ENCODE results near the gene P2RX5. TPM values are rescaled to one million over a fixed set of nuclear protein-coding genes. Genes with fewer than 3 reads are reported as not detected.

The P2RX5 gene
- polyA plus RNA-seq (2013, experiment 1 of 2): 1.2 TPM
- polyA plus RNA-seq (2013, experiment 2 of 2): 1.1 TPM

DNA sequence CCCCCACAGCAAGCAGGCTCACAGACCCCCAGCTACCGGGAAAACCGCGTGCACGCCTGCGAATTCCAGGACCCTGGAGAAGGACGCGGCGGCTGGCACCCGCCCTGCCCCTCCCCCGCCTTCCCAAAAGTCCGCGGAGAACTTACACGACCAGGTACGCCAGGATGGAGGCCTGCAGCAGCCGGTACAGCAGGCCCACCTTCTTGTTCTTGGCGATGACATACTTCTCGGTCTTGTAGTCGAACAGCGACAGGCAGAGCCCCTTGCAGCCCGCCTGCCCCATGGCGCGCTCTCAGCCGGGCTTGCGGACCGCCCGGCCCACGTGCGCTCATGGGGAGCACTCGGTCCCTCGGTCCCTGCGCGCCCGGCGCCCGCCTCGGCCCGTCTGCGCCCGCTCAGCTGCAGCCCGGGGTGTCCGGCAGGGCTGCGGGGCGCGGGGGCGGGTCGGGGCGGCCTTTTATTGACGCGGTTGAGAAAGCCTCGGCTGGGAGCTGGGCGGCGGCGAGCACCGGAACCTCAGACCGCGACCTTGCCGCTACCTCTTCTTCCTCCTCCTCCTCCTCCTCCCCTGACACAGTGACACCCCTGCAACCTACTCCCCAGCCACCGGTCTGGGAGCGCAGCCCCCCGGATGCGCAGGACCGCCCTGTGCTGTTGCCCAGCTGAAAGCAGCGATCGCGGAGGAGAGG is at the start of gene P2RX5:
TSS of gene P2RX5 (minus strand) at position 433 of the 689 bp plus-strand sequence. CDS start at position 283, 150 bp downstream.
- peak; percentile 72 for DNase-seq
- Histone ChIP-seq H3K79me2 (ENCODE audit: control insufficient read depth, insufficient read depth, low read length) (no peaks in the 10 kb centered on the region), H3K27me3 (ENCODE audit: insufficient read depth, low read length, poor library complexity) (peaks cover 29% of the 10 kb centered on the region), H3K4me1 (ENCODE audit: control insufficient read depth, low read depth, low read length) (no peaks in the 10 kb centered on the region), H3K4me3 (ENCODE audit: low read length) (no peak within 1 kb of the TSS), H3K18ac (ENCODE audit: low read length) (no peak within 1 kb of the TSS), H2BK120ac (ENCODE audit: low read depth, low read length) (no peak within 1 kb of the TSS), H3K9ac (ENCODE audit: low read length) (peak within 1 kb of the TSS; percentile 17), H3K4me2 (ENCODE audit: low read length) (peak within 1 kb of the TSS; percentile 70), H3K23ac (ENCODE audit: low read length) (no peak within 1 kb of the TSS), H3K56ac (ENCODE audit: low read length) (peak within 1 kb of the TSS; percentile 42), H3K4ac (ENCODE audit: low read depth, low read length) (no peak within 1 kb of the TSS), H2BK15ac (replicated peaks; ENCODE audit: low read depth) (no peak within 1 kb of the TSS), H2BK5ac (ENCODE audit: low read length) (no peak within 1 kb of the TSS), H3K79me1 (ENCODE audit: low read length) (no peaks in the 10 kb centered on the region), H4K8ac (ENCODE audit: low read depth, low read length) (no peak within 1 kb of the TSS), H3K36me3 (ENCODE audit: control insufficient read depth, insufficient read depth, low read length) (no peaks in the 10 kb centered on the region), H2AK5ac (ENCODE audit: low read length) (no peak within 1 kb of the TSS), H3K27ac (ENCODE audit: low read depth, low read length) (no peak within 1 kb of the TSS), H4K5ac (ENCODE audit: low read length) (no peak within 1 kb of the TSS)
- WGBS (ENCODE audit: extremely low coverage, insufficient coverage, low lambda C conversion rate): no CpG with 5 or more reads among the region's 65 CpGs

DNA sequence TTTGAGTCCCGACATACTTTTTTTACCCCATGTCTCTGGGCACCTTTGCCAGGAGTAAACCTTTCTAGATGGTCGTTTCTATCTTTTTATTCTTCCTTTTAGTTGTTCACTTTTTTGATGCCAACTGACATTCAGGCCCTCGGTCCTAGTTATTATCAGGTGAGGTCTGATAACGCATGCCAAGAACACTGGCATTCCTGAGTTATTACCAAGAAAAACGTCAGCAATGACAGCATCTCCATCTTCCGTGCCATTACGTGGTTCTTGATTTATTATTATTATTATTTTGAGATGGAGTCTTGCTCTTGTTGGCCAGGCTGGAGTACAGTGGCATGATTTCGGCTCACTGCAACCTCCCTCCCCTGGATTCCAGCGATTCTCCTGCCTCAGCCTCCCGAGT is 49.1 kb upstream of the P2RX5 start:
- no peak overlapping the region for H3K4me3 ChIP-seq (ENCODE audit: low read length)
- no peak overlapping the region for H3K56ac ChIP-seq (ENCODE audit: low read length)
- no peak overlapping the region for H2AK5ac ChIP-seq (ENCODE audit: low read length)
- H2BK5ac ChIP-seq (ENCODE audit: low read length): no peak overlapping the region
- no peak overlapping the region for H3K18ac ChIP-seq (ENCODE audit: low read length)
- H3K27me3 ChIP-seq (ENCODE audit: insufficient read depth, low read length, poor library complexity): no peaks in the 10 kb centered on the region
- no peak overlapping the region for H3K9ac ChIP-seq (ENCODE audit: low read length)
- H4K5ac ChIP-seq (ENCODE audit: low read length): no peak overlapping the region
- no CpG with 5 or more reads among the region's 10 CpGs for WGBS (ENCODE audit: extremely low coverage, insufficient coverage, low lambda C conversion rate)
- H4K8ac ChIP-seq (ENCODE audit: low read depth, low read length): no peak overlapping the region
- H3K79me1 ChIP-seq (ENCODE audit: low read length): no peaks in the 10 kb centered on the region
- no peak overlapping the region for H3K23ac ChIP-seq (ENCODE audit: low read length)
- H2BK120ac ChIP-seq (ENCODE audit: low read depth, low read length): no peak overlapping the region
- no peaks in the 10 kb centered on the region for H3K36me3 ChIP-seq (ENCODE audit: control insufficient read depth, insufficient read depth, low read length)
- no peak overlapping the region for H3K27ac ChIP-seq (ENCODE audit: low read depth, low read length)
- H3K4me1 ChIP-seq (ENCODE audit: control insufficient read depth, low read depth, low read length): no peaks in the 10 kb centered on the region
- H2BK15ac ChIP-seq (replicated peaks; ENCODE audit: low read depth): no peak overlapping the region
- DNase-seq: no peak
- no peak overlapping the region for H3K4me2 ChIP-seq (ENCODE audit: low read length)
- H3K79me2 ChIP-seq (ENCODE audit: control insufficient read depth, insufficient read depth, low read length): no peaks in the 10 kb centered on the region
- H3K4ac ChIP-seq (ENCODE audit: low read depth, low read length): no peak overlapping the region

DNA sequence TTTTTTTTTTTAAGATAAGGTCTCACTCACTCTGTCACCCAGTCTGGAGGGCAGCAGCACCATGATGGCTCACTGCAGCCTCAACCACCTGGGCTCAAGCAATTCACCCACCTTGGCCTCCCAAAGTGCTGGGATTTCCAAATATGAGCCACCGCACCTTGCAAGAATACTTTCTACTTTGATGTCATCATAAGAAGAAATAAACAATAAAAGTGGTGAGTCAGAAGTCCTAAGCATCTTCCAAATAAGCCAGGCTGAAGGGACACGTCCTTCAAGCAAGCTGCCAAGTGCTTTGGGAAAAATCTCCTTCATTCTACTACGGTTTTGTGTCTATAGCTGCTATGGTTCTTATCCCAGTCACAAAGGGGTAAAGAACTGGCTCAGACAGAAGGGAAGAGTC is 48.1 kb upstream of the P2RX5 start:
- H3K27me3 ChIP-seq (ENCODE audit: insufficient read depth, low read length, poor library complexity): no peaks in the 10 kb centered on the region
- no peak overlapping the region for H3K23ac ChIP-seq (ENCODE audit: low read length)
- no peaks in the 10 kb centered on the region for H3K79me1 ChIP-seq (ENCODE audit: low read length)
- H3K18ac ChIP-seq (ENCODE audit: low read length): no peak overlapping the region
- no peak overlapping the region for H4K8ac ChIP-seq (ENCODE audit: low read depth, low read length)
- no peak overlapping the region for H4K5ac ChIP-seq (ENCODE audit: low read length)
- no peak overlapping the region for H3K27ac ChIP-seq (ENCODE audit: low read depth, low read length)
- no peak for DNase-seq
- no peaks in the 10 kb centered on the region for H3K4me1 ChIP-seq (ENCODE audit: control insufficient read depth, low read depth, low read length)
- H2BK5ac ChIP-seq (ENCODE audit: low read length): no peak overlapping the region
- WGBS (ENCODE audit: extremely low coverage, insufficient coverage, low lambda C conversion rate): no CpG with 5 or more reads among the region's 3 CpGs
- no peak overlapping the region for H3K56ac ChIP-seq (ENCODE audit: low read length)
- no peak overlapping the region for H2BK120ac ChIP-seq (ENCODE audit: low read depth, low read length)
- no peak overlapping the region for H2AK5ac ChIP-seq (ENCODE audit: low read length)
- H3K79me2 ChIP-seq (ENCODE audit: control insufficient read depth, insufficient read depth, low read length): no peaks in the 10 kb centered on the region
- no peak overlapping the region for H2BK15ac ChIP-seq (replicated peaks; ENCODE audit: low read depth)
- H3K4ac ChIP-seq (ENCODE audit: low read depth, low read length): no peak overlapping the region
- no peak overlapping the region for H3K4me2 ChIP-seq (ENCODE audit: low read length)
- no peak overlapping the region for H3K4me3 ChIP-seq (ENCODE audit: low read length)
- H3K36me3 ChIP-seq (ENCODE audit: control insufficient read depth, insufficient read depth, low read length): no peaks in the 10 kb centered on the region
- H3K9ac ChIP-seq (ENCODE audit: low read length): no peak overlapping the region

- Histone ChIP-seq H4K5ac (ENCODE audit: low read length) (no peak overlapping the region), H3K27ac (ENCODE audit: low read depth, low read length) (no peak overlapping the region), H3K79me1 (ENCODE audit: low read length) (no peaks in the 10 kb centered on the region), H3K4ac (ENCODE audit: low read depth, low read length) (no peak overlapping the region), H3K27me3 (ENCODE audit: insufficient read depth, low read length, poor library complexity) (no peaks in the 10 kb centered on the region), H3K4me2 (ENCODE audit: low read length) (no peak overlapping the region), H2AK5ac (ENCODE audit: low read length) (no peak overlapping the region), H3K9ac (ENCODE audit: low read length) (no peak overlapping the region), H3K36me3 (ENCODE audit: control insufficient read depth, insufficient read depth, low read length) (no peaks in the 10 kb centered on the region), H3K56ac (ENCODE audit: low read length) (no peak overlapping the region), H3K79me2 (ENCODE audit: control insufficient read depth, insufficient read depth, low read length) (no peaks in the 10 kb centered on the region), H2BK15ac (replicated peaks; ENCODE audit: low read depth) (no peak overlapping the region), H3K18ac (ENCODE audit: low read length) (no peak overlapping the region), H2BK5ac (ENCODE audit: low read length) (no peak overlapping the region), H4K8ac (ENCODE audit: low read depth, low read length) (no peak overlapping the region), H3K4me1 (ENCODE audit: control insufficient read depth, low read depth, low read length) (peaks cover 2% of the 10 kb centered on the region), H3K4me3 (ENCODE audit: low read length) (no peak overlapping the region), H2BK120ac (ENCODE audit: low read depth, low read length) (no peak overlapping the region), H3K23ac (ENCODE audit: low read length) (no peak overlapping the region)
- DNase-seq: peak; percentile 30
- no CpG with 5 or more reads among the region's 14 CpGs for WGBS (ENCODE audit: extremely low coverage, insufficient coverage, low lambda C conversion rate)
Measured at GRCh38 chr17:3740611-3741073, 44.7 kb upstream of the P2RX5 start.

DNA sequence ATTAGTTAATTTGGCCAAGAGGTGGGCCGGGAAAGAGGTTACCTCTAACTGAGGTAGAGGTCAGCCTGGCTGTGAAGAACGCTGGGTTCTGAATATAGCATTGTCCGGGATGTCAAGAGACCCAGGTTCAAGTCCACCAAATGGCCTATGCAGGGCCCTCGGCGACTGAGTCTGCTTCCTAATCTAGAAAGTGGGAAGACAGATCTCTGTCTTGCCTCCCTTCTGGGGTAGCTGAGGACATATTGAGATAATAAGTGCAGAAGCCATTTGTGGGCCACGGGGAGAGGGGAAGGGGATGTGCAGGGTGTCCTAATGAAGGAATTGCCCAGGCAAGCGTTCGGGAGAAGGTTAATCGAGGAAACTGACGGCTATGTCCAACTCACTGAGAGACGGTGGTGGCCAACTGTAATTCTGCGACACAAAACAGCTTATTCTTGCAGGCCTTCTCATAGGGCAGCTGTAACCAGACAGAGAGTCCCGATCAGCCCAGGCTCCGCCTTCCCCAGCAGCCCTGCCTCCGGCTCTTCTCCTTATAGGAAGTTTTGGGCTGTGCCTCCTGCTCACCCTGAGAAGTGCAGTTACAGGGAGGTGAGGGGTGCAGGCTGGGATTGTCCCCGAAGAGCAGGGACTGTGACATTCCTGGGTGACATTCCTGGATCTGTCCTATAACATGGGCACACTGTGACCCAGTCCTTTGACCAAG is 43.6 kb upstream of the P2RX5 start:
- Histone ChIP-seq H3K4me2 (ENCODE audit: low read length) (no peak overlapping the region), H3K79me2 (ENCODE audit: control insufficient read depth, insufficient read depth, low read length) (no peaks in the 10 kb centered on the region), H4K5ac (ENCODE audit: low read length) (no peak overlapping the region), H3K27me3 (ENCODE audit: insufficient read depth, low read length, poor library complexity) (no peaks in the 10 kb centered on the region), H3K4me1 (ENCODE audit: control insufficient read depth, low read depth, low read length) (peaks cover 2% of the 10 kb centered on the region), H3K23ac (ENCODE audit: low read length) (no peak overlapping the region), H2BK120ac (ENCODE audit: low read depth, low read length) (no peak overlapping the region), H4K8ac (ENCODE audit: low read depth, low read length) (no peak overlapping the region), H3K36me3 (ENCODE audit: control insufficient read depth, insufficient read depth, low read length) (no peaks in the 10 kb centered on the region), H3K79me1 (ENCODE audit: low read length) (no peaks in the 10 kb centered on the region), H3K27ac (ENCODE audit: low read depth, low read length) (no peak overlapping the region), H3K18ac (ENCODE audit: low read length) (no peak overlapping the region), H2BK15ac (replicated peaks; ENCODE audit: low read depth) (no peak overlapping the region), H2BK5ac (ENCODE audit: low read length) (no peak overlapping the region), H3K4me3 (ENCODE audit: low read length) (no peak overlapping the region), H3K4ac (ENCODE audit: low read depth, low read length) (no peak overlapping the region), H2AK5ac (ENCODE audit: low read length) (no peak overlapping the region), H3K56ac (ENCODE audit: low read length) (no peak overlapping the region), H3K9ac (ENCODE audit: low read length) (no peak overlapping the region)
- DNase-seq: no peak
- WGBS (ENCODE audit: extremely low coverage, insufficient coverage, low lambda C conversion rate): no CpG with 5 or more reads among the region's 16 CpGs
